CD4-positive, CD25-positive, alpha-beta regulatory T cell (primary cell): Measurements from ENCODE around the gene MRPL23. TPM values are rescaled to one million over a fixed set of nuclear protein-coding genes. Genes with fewer than 3 reads are reported as not detected.

ENCODE experiments used
- ATAC-seq, 2 donors: fragments of 150-1000 bp; cut with Tn5 transposase; one replicate each; pipeline ENCODE4 v1.10.0; 2021; ENCODE audit warnings: low read depth in 2 of 2, moderate number of reproducible peaks in 2 of 2, moderate library complexity in 1 of 2
- DNase-seq, 3 donors: peaks; one replicate each; pipeline versions ENCODE4 v3.0.0 to v3.0.0-alpha.2; 2012 to 2022; ENCODE audit warnings: mixed read lengths in 1 of 3
- H3K27ac ChIP-seq: one replicate; pipeline ENCODE4 v1.7.0; 2013; ENCODE audit warnings: mild to moderate bottlenecking, low read length; ENCODE audit not compliant: insufficient read depth, poor library complexity, severe bottlenecking
- H3K27me3 ChIP-seq: one replicate; pipeline ENCODE4 v1.7.0; 2013; ENCODE audit warnings: low read length; ENCODE audit not compliant: control insufficient read depth, insufficient read depth
- H3K36me3 ChIP-seq: one replicate; pipeline ENCODE4 v1.7.0; 2013; ENCODE audit warnings: mild to moderate bottlenecking, low read length, moderate library complexity; ENCODE audit not compliant: control insufficient read depth, insufficient read depth
- H3K4me1 ChIP-seq: 2 replicates; pipeline ENCODE4 v1.7.0; 2013; ENCODE audit warnings: mild to moderate bottlenecking, low read length; ENCODE audit not compliant: insufficient read depth, control insufficient read depth, poor library complexity, severe bottlenecking
- H3K4me3 ChIP-seq: one replicate; pipeline ENCODE4 v1.7.0; 2013; ENCODE audit warnings: low read depth, mild to moderate bottlenecking, low read length, moderate library complexity
- H3K9me3 ChIP-seq, 2 experiments: 1 replicate in 1 of 2; 2 replicates in 1 of 2; pipeline ENCODE4 v1.7.0; 2013; ENCODE audit warnings: low read length in 2 of 2, mild to moderate bottlenecking in 1 of 2, moderate library complexity in 1 of 2; ENCODE audit not compliant: control insufficient read depth in 2 of 2
- H3K27ac Mint-ChIP-seq, 3 donors: one replicate each; pipeline ENCODE4 v1.8.0; 2020 to 2022; ENCODE audit warnings: mild to moderate bottlenecking in 3 of 3, mixed read lengths in 3 of 3, moderate library complexity in 2 of 3
- H3K27me3 Mint-ChIP-seq: one replicate; pipeline ENCODE4 v1.8.0; 2022; ENCODE audit warnings: mild to moderate bottlenecking, mixed read lengths
- H3K36me3 Mint-ChIP-seq: one replicate; pipeline ENCODE4 v1.8.0; 2020; ENCODE audit warnings: mixed read lengths
- H3K4me1 Mint-ChIP-seq, 4 donors: one replicate each; pipeline ENCODE4 v1.8.0; 2020 to 2022; ENCODE audit warnings: mixed read lengths in 4 of 4, mild to moderate bottlenecking in 1 of 4
- H3K4me3 Mint-ChIP-seq, 4 donors: one replicate each; pipeline ENCODE4 v1.8.0; 2020 to 2022; ENCODE audit warnings: mild to moderate bottlenecking in 4 of 4, mixed read lengths in 4 of 4, moderate library complexity in 3 of 4
- H3K9me3 Mint-ChIP-seq, 7 donors: one replicate each; pipeline ENCODE4 v1.8.0; 2020 to 2022; ENCODE audit warnings: mixed read lengths in 7 of 7, mild to moderate bottlenecking in 3 of 7, moderate library complexity in 2 of 7
- polyA plus RNA-seq, 4 donors: library from polyadenylated mRNA; unstranded; fragments of 300-500 nt; fragmentation: Illumina TruSeq; gene quantifications; one replicate each; pipeline ENCODE4 v1.2.3, GENCODE V29; 2021
- total RNA-seq: library from RNA; stranded (reverse); gene quantifications from one replicate; pipeline ENCODE4 v1.2.3, GENCODE V29; 2022

The MRPL23 gene
- total and polyA plus RNA-seq, 5 donors from 2014 or later: 19.8 to 84.1 (median 27.6) TPM

- ATAC-seq: no peak
- Mint-ChIP-seq H3K4me1 (no peaks in the 10 kb centered on the region), H3K36me3 (no peaks in the 10 kb centered on the region), H3K9me3 (no peaks in the 10 kb centered on the region), H3K4me3 (no peak overlapping the region), H3K27ac (no peak overlapping the region), H3K27me3 (no peaks in the 10 kb centered on the region)
- DNase-seq: no peak
- Histone ChIP-seq H3K9me3 (no peaks in the 10 kb centered on the region), H3K36me3 (no peaks in the 10 kb centered on the region), H3K4me3 (no peak overlapping the region), H3K27ac (no peak overlapping the region), H3K27me3 (no peaks in the 10 kb centered on the region), H3K4me1 (no peaks in the 10 kb centered on the region)
Measured at GRCh38 chr11:1998861-1999260, 51.7 kb downstream of the MRPL23 start.

DNA sequence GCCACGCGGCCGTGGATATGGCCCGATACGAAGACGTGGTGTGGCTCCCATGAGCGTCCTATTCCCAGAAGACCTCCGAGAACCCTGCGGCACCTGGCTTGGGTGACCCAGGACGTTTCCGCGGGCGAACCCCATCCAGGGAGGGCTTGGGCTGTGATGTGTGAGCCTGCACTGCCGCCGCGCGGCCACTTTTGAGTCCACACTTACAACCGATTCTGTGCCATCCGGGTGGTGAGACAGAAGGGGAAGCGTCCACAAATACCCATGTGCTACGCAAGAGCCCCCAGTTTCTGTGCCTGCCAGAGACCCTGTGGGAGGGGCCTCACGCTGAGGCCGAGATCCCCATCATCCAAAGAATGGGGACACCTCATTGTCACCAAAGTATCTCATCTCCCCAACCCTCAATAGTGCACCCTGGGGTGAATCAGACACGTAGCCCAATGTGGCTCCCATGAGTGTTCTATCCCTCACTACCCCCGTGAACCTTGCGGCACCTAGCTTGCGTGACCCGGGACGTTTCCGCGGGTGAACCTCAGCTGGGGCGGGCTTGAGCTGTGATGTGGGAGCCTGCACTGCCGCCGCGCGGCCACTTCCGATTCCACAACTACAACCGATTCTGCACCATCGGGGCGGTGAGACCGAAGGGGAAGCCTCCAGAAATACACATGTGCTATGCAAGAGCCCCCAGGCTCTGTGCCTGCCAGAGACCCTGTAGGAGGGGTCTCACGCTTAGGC lies 55.1 kb downstream of the MRPL23 start:
- Histone ChIP-seq H3K27ac (no peak overlapping the region), H3K36me3 (no peaks in the 10 kb centered on the region), H3K4me3 (no peak overlapping the region), H3K27me3 (no peaks in the 10 kb centered on the region), H3K4me1 (no peaks in the 10 kb centered on the region), H3K9me3 (no peaks in the 10 kb centered on the region)
- no peaks in the 10 kb centered on the region for H3K9me3 Mint-ChIP-seq
- no peak overlapping the region for H3K4me3 Mint-ChIP-seq
- H3K27ac Mint-ChIP-seq: no peak overlapping the region
- no peaks in the 10 kb centered on the region for H3K36me3 Mint-ChIP-seq
- H3K4me1 Mint-ChIP-seq: no peaks in the 10 kb centered on the region
- H3K27me3 Mint-ChIP-seq: no peaks in the 10 kb centered on the region
- ATAC-seq (peak; percentile 48 to 58), DNase-seq (no peak)

- Mint-ChIP-seq H3K4me1 (no peaks in the 10 kb centered on the region), H3K27ac (no peak overlapping the region), H3K9me3 (no peaks in the 10 kb centered on the region), H3K4me3 (no peak overlapping the region), H3K36me3 (no peaks in the 10 kb centered on the region), H3K27me3 (no peaks in the 10 kb centered on the region)
- Histone ChIP-seq H3K36me3 (no peaks in the 10 kb centered on the region), H3K27ac (no peak overlapping the region), H3K9me3 (no peaks in the 10 kb centered on the region), H3K4me3 (no peak overlapping the region), H3K4me1 (no peaks in the 10 kb centered on the region), H3K27me3 (no peaks in the 10 kb centered on the region)
- DNase-seq (no peak), ATAC-seq (peak; percentile 43 to 45)
Measured at GRCh38 chr11:2002807-2003206, 55.7 kb downstream of the MRPL23 start.

DNA sequence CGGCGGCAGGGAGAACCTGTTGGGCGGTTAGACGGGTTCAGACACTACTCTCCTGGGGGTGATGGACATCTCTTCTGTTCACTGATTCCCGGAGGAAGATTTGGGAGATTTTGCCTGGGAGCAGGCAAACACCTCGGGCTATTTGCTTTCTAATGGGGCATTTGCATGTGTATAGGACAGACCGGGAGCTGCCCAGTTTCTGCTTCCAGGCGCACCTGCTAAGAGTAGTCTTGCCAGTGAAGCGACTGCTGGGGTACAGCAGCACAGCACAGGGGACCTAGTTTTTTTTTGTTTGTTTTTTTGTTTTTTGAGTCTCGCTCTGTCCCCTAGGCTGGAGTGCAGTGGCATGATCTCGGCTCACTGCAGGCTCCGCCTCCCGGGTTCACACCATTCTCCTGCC lies 57.3 kb downstream of the MRPL23 start:
- H3K27me3 ChIP-seq: no peaks in the 10 kb centered on the region
- H3K9me3 ChIP-seq: no peaks in the 10 kb centered on the region
- DNase-seq (no peak), ATAC-seq (no peak)
- H3K36me3 Mint-ChIP-seq: no peaks in the 10 kb centered on the region
- no peak overlapping the region for H3K27ac Mint-ChIP-seq
- no peaks in the 10 kb centered on the region for H3K9me3 Mint-ChIP-seq
- no peaks in the 10 kb centered on the region for H3K27me3 Mint-ChIP-seq
- H3K4me1 ChIP-seq: no peaks in the 10 kb centered on the region
- no peak overlapping the region for H3K27ac ChIP-seq
- no peak overlapping the region for H3K4me3 ChIP-seq
- no peaks in the 10 kb centered on the region for H3K36me3 ChIP-seq
- no peaks in the 10 kb centered on the region for H3K4me1 Mint-ChIP-seq
- no peak overlapping the region for H3K4me3 Mint-ChIP-seq

Other genes with a start within 250 kb of the MRPL23 start
- gene IFITM10, start 196.7 kb upstream of the MRPL23 start, total RNA-seq: 2.4 TPM
- gene IFITM10, start 196.7 kb upstream of the MRPL23 start, polyA plus RNA-seq: not detected
- gene CTSD, start 183.4 kb upstream of the MRPL23 start, total RNA-seq: 104 TPM
- 100 to 1,000 TPM; 147 to 175 (median 155) TPM for gene CTSD, start 183.4 kb upstream of the MRPL23 start, polyA plus RNA-seq
- not detected for gene SYT8, start 112.3 kb upstream of the MRPL23 start, total RNA-seq
- gene SYT8, start 112.3 kb upstream of the MRPL23 start, polyA plus RNA-seq: not detected
- not detected for gene TNNI2, start 108.4 kb upstream of the MRPL23 start, total RNA-seq
- gene TNNI2, start 108.4 kb upstream of the MRPL23 start, polyA plus RNA-seq: not detected
- gene LSP1, start 94.2 kb upstream of the MRPL23 start, total RNA-seq: 453 TPM
- gene LSP1, start 94.2 kb upstream of the MRPL23 start, polyA plus RNA-seq: 100 to 1,000 TPM; 381 to 514 (median 444) TPM
- gene PRR33, start 55.4 kb upstream of the MRPL23 start, total RNA-seq: not detected
- under 1 TPM in 3 of 4 donors, not detected in 1; 0.06 to 0.09 (median 0.08) TPM for gene PRR33, start 55.4 kb upstream of the MRPL23 start, polyA plus RNA-seq
- 19.4 TPM for gene TNNT3, start 27.6 kb upstream of the MRPL23 start, total RNA-seq
- 1 to 10 TPM in 1 of 4 donors, not detected in 3; 1.6 TPM for gene TNNT3, start 27.6 kb upstream of the MRPL23 start, polyA plus RNA-seq
- 0.25 TPM for gene H19, start 50.5 kb downstream of the MRPL23 start, total RNA-seq
- gene H19, start 50.5 kb downstream of the MRPL23 start, polyA plus RNA-seq: not detected
- 0.07 TPM for gene IGF2, start 192.1 kb downstream of the MRPL23 start, total RNA-seq
- gene IGF2, start 192.1 kb downstream of the MRPL23 start, polyA plus RNA-seq: not detected
- gene INS, start 213.9 kb downstream of the MRPL23 start, total RNA-seq: not detected
- gene INS, start 213.9 kb downstream of the MRPL23 start, polyA plus RNA-seq: not detected
- gene TH, start 224.5 kb downstream of the MRPL23 start, total RNA-seq: not detected
- gene TH, start 224.5 kb downstream of the MRPL23 start, polyA plus RNA-seq: not detected